GM19372 (cell line): ENCODE results near the gene ECM2.

Experiments used
- ATAC-seq: cut with Tn5 transposase; IDR thresholded peaks from one replicate; pipeline ENCODE4 v1.9.1; 2021; ENCODE audit warnings: mild to moderate bottlenecking, low read depth, moderate library complexity; ENCODE audit not compliant: unreplicated experiment

The ECM2 gene

GRCh38 chr9:92503156-92503555 lies 32.6 kb downstream of the ECM2 start:
- no peak for ATAC-seq

DNA sequence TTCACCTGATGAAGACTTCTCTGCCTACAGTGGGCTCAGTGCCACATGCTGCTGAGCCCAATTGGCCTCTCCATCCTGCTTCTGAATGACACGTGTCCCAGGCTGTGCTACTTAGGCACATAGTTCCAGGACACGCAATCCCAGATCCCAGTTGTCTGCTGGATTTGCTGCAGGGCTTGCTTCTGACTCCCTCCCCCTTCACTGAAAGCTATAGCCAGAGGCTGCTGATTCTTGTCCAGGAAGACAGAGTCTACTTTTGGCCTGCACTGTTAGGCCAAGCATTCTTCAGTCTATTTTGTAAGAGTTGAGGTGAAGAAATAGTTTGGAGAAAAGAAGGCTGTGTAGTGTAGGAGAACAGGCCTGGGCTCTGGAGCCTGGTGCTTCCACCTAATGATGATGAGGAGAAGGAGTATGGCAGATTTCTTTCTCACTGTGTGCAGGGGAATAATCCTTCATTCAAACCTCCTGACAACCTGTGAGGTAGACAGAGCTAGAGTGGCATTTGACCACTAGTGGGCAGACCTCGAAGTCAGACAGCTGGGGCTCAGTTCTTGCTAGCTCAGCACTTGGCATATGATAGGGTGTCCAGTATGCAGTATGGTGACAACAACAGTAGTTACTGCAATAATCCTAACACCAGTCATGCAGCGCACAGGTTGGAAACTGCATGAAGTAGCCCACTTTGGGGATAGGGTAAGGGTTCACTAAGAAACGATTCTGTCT lies 34.0 kb downstream of the ECM2 start:
- ATAC-seq, result no peak

DNA sequence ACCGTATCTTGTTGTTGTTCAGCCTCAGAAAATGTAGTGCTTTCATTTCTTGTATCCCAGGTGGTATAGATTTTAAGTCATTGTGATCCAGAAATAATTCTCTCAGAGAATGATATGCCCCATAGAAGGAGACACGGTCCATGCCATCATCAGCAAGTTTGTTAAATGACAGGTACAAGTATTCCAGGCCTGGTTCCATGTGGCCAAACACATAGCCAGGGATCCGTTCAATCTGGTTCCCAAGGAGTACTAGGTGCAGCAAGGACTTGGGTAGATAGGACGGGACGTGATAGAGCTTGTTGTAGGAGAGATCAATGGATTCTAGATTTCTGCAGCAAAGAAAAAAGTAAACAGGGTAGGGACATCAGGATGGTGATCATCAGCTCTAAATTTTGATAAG lies 35.1 kb downstream of the ECM2 start:
- ATAC-seq, result no peak

- no peak for ATAC-seq
These were observed 36.1 kb downstream of the ECM2 start for GRCh38 chr9:92499701-92500100.

DNA sequence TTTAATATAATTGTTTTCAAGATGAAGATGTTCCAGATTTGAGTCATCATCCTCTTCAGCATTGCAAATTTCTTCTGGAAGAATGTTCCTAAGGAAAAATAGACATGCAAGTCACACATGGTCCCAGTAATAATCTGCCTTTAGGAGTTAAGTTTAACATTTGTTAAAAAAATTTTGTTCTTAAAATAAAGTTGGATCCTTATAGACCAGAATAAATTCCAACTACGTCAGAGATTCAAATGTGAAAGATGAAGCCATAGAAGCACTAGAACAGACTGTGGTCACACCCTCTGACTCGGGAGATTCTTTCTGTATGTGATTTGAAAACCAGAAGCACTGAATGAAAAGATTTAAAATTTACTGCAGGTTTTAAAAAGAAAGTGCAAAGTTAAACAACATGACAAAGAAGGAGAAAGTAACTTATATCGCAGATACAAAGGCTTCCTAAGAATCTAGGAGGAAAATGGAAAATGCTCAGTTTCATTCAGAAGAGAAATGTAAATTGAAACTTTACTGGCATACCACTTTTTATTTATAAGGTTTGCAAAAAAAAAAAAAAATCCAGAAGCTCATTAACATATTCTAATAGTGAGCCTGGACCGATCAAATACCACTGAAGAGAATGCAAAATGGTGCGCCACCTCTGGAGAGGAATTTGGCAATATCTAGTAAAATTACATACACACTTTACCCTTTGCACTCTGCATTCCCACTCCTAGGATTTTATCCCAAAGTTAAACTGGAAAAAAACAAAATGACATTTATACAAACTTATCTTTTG lies 39.2 kb downstream of the ECM2 start:
- ATAC-seq, result no peak

DNA sequence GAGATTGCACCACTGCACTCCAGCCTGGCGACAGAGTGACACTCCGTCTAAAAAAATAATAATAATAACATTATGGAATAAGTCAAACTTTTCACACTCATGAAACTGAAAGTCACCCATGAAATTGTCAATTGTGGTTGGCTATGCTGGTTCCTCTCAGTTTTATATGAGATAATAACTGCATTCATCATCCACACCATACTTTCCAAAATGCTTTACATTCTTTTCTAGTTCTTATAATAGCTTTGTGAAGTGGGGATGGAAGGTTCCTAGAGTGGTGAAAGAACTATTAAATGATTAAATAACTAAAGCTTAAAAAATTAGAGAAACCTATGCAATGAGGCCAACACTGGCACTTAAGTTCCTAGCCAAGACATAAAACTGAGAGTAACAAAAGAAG lies 40.9 kb downstream of the ECM2 start:
- no peak for ATAC-seq

- no peak for ATAC-seq
These were observed 41.9 kb downstream of the ECM2 start for GRCh38 chr9:92493749-92494387.

DNA sequence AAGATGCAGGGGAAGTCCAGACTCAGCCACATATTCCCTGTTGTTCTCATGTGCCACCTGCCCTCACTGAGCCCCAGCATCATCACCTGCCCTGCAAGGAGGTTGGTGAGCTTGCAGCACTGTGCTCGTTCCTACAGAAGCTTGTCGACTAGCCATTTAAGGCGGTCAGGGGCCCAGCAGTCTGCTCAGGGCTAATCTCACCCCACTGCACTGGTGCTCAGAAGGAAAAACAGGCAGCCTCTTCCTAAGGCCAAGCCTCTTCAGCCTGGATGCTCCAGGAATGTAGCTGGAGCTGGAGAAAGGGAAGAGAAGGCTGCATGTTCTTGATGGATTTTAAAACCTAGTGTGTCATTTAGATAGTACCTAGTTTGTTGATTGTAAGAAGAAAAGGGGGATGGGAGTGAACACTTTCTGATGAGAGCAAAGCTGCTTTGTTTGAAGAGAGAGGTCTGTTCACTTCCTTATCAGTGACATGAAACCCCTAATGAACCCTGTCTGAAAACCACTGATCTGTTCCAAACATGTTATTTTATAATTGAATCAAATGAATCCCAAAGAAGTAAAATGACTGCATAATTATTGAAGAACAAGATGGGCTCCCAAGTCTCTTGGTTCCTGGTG lies 42.9 kb downstream of the ECM2 start:
- no peak for ATAC-seq

GRCh38 chr9:92488681-92489550 lies 46.9 kb downstream of the ECM2 start:
- ATAC-seq, result no peak

DNA sequence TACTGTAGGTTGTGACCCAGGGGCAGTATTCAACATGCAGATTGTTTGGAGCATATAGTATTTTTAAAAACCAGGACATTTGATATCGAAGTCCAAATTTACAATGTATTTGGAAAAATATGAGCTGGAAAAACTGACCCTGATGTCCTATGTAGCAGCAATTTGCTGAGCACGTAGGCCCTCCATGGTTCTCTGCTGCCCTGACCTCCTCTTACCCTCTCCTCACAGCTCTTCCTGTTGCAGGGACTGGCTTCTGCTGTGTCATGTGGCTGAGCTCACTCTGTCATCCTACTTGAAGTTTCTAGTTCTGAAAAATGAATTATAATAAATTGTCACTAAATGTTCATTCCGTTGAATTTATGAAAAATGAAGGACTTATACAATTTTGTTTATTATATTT lies 49.4 kb downstream of the ECM2 start:
- no peak for ATAC-seq

DNA sequence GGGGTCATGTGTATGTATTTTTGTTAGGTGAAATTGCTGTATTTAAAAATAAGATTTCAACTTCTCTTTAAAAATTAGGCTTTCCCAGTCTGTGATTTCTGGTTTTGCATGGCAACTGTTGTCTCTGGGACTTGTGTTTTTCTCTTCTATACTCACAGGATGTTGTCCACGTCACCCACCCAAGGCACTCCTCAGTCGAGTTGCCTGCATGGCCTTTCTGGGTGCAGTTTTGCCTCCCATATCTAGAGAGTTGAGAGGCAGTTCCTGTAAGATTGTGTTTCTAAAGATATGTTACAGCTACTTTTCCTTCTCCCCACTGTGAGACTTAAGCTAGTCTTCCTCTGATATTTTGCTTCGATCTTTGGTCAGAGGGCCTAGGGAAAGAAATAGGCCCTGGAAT lies 51.2 kb downstream of the ECM2 start:
- no peak for ATAC-seq

DNA sequence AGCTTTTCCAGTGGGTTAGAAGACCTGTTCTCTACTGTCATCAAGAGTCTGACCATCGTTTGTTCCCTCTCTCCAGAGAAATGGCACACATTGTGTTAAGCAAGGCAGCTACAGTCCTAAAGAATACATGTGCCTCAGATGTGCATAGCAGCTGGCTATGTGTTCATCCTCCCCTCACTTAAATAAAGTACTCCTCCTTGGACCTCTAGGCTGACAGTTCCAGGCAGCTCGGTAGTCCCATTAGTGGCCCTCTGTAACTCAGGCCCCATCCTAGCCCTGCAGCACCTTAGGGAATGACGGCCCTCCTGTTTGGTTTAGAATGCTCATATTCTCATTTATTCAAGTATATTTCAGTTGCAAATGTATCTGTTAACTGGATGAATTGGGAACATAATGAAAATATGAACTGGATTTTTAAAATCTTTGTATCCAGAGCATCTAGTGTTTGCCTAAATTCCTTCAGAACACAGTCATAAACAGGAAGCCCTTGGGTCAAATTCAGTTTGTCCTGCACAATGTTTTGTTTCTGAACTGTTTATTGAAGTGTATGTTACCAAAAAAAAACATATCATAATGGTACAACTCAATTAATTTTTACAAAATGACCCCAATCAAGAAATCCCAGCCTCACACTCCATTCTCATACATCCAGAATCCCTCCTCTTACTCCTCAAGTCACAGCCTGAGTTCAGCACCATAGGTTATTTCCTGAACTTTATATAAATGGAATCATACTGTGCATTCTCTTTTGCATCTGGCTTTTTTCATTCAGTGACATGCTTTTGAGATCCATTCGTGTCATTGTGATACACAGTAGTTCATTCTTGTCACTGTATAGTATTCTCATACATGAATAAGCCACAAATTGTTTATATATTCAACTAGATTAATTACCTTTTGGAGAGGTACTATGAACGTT lies 51.9 kb downstream of the ECM2 start:
- ATAC-seq, result no peak

- ATAC-seq, result no peak
These were observed 53.0 kb downstream of the ECM2 start for GRCh38 chr9:92482805-92483204.

- ATAC-seq, result no peak
These were observed 53.5 kb downstream of the ECM2 start, which contains the start of gene ASPN for GRCh38 chr9:92482329-92482728. Gene ASPN, minus strand, starts transcription at chr9:92482506.

GRCh38 chr9:92480986-92481633 lies 54.7 kb downstream of the ECM2 start:
- no peak for ATAC-seq

GRCh38 chr9:92480291-92480771 lies 55.5 kb downstream of the ECM2 start:
- no peak for ATAC-seq

DNA sequence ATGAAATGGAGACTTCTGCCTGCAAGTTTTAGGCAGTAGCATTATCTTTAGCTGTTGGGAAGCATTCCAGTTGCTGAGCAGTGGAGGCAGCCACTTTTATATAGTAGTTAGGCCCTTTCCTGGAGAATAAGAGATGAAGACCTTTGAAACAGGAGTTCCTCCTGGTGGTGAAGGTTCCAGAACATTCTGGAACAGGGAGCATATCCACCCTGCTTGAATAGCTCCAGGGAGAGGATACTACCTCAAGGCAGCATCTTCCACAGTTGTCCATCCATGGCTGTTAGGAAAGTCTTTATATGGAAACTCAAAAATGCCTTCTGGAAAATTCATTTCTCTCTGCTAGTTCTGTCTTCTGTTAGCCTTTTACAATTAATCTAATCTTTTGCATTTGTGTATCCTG lies 56.4 kb downstream of the ECM2 start:
- no peak for ATAC-seq

DNA sequence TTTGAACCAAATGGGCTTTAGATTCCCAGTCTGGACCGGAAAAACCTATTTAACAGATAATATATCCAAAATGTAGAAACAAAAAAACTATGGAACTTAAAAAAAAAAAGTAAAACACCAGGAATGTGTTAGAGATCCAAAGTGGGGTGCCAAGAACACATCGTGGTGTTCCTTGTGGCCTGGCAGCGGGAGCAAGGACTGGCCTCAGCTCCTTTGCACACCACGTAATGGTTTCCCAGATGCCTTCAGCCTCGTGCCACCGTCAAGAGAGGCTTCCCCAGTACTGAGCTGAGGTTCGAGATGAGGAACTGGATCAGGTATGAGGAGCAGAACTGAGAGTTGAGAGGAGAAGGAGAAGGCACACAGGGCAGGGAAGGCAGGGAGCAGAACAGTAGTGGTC lies 57.0 kb downstream of the ECM2 start:
- no peak for ATAC-seq

DNA sequence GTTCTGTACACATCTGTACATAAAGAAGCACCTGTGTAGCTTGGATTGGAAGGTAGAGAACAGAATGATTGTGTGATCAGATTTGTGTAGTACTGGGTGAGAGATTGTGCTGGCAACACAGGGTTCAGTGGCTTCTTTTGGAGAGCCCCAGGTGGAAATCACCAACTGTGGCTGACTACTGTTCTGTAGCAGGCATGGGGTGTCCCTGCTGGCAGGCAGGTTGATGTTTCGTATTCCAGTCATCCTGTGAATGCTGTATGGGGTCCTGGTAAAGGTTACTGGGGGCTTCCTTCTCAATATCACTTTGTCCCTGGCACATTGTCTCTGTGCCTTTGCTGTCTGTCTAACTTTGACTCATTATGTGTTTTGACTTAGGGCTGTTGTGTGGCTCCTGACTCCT lies 58.8 kb downstream of the ECM2 start:
- ATAC-seq, result no peak
